ENCODE data around the gene SMPD3. TPM values are rescaled to one million over a fixed set of nuclear protein-coding genes. Genes with fewer than 3 reads are reported as not detected.

The SMPD3 gene
- total RNA-seq, 1 donor from 2014 or later, result 5.6 TPM

DNA sequence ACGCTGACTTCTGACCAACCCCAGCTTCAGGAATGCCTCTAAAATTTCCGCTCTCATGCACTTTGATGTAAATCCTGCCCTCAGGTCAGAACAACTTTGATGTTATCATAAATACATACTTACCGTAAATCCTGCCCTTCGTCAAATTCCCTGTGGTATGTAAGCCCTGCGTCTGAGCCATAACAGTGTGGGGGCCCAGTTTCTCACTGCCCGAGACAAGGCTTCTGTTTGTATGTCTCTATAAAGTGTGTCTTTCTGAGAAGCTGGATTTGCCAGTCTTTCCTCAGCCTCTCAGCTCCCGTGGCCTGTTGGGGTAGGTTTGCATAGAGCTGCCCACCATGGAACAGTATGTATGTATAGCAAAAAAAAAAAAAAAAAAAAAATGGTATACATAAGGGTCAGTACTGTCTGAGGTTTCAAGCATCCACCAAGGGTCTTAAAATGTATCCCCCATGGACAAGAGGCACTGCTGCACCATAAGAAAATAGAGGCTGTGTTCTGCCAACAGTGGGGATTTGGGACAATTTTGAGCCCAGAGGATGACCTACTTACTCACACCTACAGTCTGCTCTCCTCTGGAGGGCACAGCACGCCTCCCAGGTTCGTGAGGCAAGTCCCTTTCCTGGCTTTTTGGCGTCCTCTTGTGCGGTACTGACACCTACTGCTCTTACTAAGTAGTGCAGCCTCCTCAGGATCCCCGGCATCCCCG, 120.0 kb downstream of the SMPD3 start:
- Histone ChIP-seq H3K27me3 (no peaks in the 10 kb centered on the region), H3K4me1 (peaks cover 19% of the 10 kb centered on the region), H3K9me3 (no peaks in the 10 kb centered on the region), H3K36me3 (peaks cover 12% of the 10 kb centered on the region), H3K27ac (no peak overlapping the region), H3K4me3 (no peak overlapping the region)
- peak; percentile 96 for ATAC-seq
- DNase-seq, result peak; percentile 81
- TF ChIP-seq, protein P1, sequence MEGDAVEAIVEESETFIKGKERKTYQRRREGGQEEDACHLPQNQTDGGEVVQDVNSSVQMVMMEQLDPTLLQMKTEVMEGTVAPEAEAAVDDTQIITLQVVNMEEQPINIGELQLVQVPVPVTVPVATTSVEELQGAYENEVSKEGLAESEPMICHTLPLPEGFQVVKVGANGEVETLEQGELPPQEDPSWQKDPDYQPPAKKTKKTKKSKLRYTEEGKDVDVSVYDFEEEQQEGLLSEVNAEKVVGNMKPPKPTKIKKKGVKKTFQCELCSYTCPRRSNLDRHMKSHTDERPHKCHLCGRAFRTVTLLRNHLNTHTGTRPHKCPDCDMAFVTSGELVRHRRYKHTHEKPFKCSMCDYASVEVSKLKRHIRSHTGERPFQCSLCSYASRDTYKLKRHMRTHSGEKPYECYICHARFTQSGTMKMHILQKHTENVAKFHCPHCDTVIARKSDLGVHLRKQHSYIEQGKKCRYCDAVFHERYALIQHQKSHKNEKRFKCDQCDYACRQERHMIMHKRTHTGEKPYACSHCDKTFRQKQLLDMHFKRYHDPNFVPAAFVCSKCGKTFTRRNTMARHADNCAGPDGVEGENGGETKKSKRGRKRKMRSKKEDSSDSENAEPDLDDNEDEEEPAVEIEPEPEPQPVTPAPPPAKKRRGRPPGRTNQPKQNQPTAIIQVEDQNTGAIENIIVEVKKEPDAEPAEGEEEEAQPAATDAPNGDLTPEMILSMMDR (IDR thresholded peaks at IDR 0.05), result peak; percentile 94
- intact Hi-C loops (cut with DNase I), result loop anchor here (5.0 kb wide), 1 partner anchor 66 kb away; the partner anchor contains the start of gene SLC7A6

DNA sequence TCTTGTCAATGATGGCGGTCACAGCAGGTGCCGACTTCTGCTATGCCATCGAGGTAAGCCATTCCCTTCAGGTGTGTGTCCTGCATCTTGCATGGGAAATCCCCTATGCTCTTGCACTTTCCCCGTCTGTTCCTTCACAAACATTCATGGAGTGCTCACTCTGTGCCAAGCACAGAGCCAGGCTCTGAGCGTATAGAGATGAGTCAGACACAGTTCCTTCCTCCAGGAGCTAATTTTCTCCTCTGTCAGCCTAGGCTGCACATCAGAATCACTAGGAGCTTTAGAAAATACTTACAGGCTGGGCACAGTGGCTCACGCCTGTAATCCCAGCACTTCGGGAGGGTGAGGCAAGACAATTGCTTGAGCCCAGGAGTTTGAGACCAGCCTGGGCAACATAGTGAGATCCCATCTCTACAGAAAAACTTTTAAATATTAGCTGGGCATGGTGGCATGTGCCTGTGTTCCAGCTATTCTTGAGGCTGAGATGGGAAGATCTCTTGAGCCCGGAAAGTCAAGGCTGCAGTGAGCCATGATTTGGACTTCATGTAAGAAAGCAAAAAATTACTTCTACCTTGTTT, 123.4 kb downstream of the SMPD3 start:
- TF ChIP-seq, protein P1 (IDR thresholded peaks at IDR 0.05), result no peak

DNA sequence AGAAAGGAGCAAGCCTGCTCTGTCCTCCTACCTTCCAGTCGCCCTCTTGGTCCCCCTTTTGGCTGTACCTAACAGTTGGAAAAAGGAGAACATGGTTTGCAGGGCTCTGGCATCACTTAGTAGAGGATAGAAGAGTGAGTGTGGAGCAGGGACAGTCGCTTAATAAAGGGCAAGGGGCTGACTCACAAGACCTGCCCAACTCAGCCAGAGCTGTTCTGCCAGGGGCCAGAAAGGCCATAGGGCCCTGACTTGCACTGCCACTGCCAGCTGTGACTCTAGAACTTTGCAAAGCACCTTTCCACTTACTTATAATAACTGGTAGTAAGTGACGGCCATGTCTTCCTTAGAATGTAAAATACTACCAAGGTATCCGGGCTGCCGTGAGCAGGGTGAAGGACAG, 124.0 kb downstream of the SMPD3 start:
- intact Hi-C loops (cut with DNase I), result no loop called here
- Histone ChIP-seq H3K27ac (no peak overlapping the region), H3K4me3 (no peak overlapping the region), H3K9me3 (no peaks in the 10 kb centered on the region), H3K4me1 (no peaks in the 10 kb centered on the region), H3K36me3 (peaks cover 34% of the 10 kb centered on the region), H3K27me3 (no peaks in the 10 kb centered on the region)
- TF ChIP-seq, protein P1 (IDR thresholded peaks at IDR 0.05), result no peak
- no peak for ATAC-seq
- no peak for DNase-seq

More for the DNA sequence above, 123.4 kb downstream of the SMPD3 start:
- Histone ChIP-seq H3K4me1 (no peaks in the 10 kb centered on the region), H3K27ac (no peak overlapping the region), H3K36me3 (peaks cover 34% of the 10 kb centered on the region), H3K27me3 (no peaks in the 10 kb centered on the region), H3K9me3 (no peaks in the 10 kb centered on the region), H3K4me3 (no peak overlapping the region)
- intact Hi-C loops (cut with DNase I), result loop anchor here (5.0 kb wide), 1 partner anchor 63 kb away; the partner anchor contains the start of gene SLC7A6
- DNase-seq (no peak), ATAC-seq (no peak)

DNA sequence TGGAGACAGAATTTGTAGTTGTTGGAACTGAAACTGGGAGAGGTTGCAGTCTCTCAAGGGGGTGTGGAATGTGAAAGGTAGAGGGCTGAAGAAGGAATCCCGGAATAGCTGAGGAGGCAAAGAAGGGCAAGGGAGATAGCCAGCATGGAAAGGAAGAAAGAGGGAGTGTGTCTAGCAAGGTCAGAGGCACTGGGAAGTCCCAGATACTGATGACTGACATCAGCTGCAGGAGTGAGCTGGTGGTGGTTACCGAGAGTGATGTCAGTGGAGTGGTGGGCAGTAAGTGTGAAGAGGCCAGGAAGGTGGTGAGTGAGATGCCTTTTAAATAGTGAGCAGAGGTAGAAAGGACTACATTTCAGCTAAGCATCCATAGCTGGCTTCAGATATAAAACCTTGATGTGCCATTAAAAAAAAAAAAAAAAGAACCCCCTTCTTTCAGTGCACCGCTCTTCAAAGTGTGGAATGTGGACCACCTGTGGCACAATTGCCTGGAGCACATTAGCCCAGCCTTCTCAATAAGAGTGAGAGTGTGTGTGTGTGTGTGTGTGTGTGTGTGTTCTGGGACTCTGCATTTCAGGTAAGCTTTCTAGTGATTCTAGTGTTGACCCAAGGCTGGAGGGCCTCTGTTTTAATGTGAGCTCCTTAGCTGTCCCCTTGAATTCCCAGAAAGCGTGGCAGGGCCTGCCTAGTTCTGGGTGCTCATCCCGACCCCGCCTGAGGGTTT, 129.0 kb downstream of the SMPD3 start:
- Histone ChIP-seq H3K4me1 (no peaks in the 10 kb centered on the region), H3K36me3 (peaks cover 44% of the 10 kb centered on the region)
- intact Hi-C loops (cut with DNase I), result no loop called here

DNA sequence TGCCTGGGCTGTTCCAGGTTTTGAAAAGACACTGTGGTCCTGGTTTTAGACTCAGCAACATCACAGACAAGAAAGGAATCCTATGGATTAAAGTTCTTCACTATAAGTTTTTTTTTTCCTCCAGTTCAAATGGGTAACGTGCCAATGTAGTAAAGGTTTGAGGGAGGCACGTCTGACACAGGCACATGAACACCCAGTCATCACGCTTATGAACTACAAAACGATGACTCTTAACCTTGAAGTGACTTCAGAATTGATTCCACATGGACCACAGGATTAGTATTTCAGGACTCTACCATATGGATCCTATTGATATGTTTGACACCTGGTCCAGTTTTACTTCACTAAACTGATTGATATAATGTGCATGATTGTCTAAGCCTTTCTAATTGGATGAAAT, 135.2 kb downstream of the SMPD3 start:
- H3K4me1 ChIP-seq, result peaks cover 25% of the 10 kb centered on the region
- H3K36me3 ChIP-seq, result peaks cover 27% of the 10 kb centered on the region
- no peak overlapping the region for H3K27ac ChIP-seq
- TF ChIP-seq, protein P1 (IDR thresholded peaks at IDR 0.05), result no peak
- no peak overlapping the region for H3K4me3 ChIP-seq
- DNase-seq (no peak), ATAC-seq (no peak)
- no peaks in the 10 kb centered on the region for H3K9me3 ChIP-seq
- intact Hi-C loops (cut with DNase I), result no loop called here
- H3K27me3 ChIP-seq, result no peaks in the 10 kb centered on the region

More for the DNA sequence above, 129.0 kb downstream of the SMPD3 start:
- peak; percentile 53 for ATAC-seq
- TF ChIP-seq, protein P1 (IDR thresholded peaks at IDR 0.05), result no peak
- DNase-seq, result no peak
- H3K27ac ChIP-seq, result no peak overlapping the region
- H3K27me3 ChIP-seq, result no peaks in the 10 kb centered on the region
- no peaks in the 10 kb centered on the region for H3K9me3 ChIP-seq
- no peak overlapping the region for H3K4me3 ChIP-seq
